HG03135 (cell line): ENCODE results near the gene ANKRD55.
A peak's percentile ranks its signal among the peaks of the same experiment; 100 is the strongest.
"Not testable (repeated sequence)": the region's sequence is repeated elsewhere in the genome, so short reads cannot be mapped to it uniquely, and the experiment has no call there.

Experiments used
- ATAC-seq: cut with Tn5 transposase; IDR thresholded peaks from one replicate; pipeline ENCODE4 v1.9.1; 2021; ENCODE audit warnings: mild to moderate bottlenecking, moderate library complexity; ENCODE audit not compliant: unreplicated experiment

The ANKRD55 gene

GRCh38 chr5:56211298-56211865 lies 21.7 kb downstream of the ANKRD55 start:
- ATAC-seq, result no peak

GRCh38 chr5:56208681-56209080 lies 24.4 kb downstream of the ANKRD55 start:
- ATAC-seq, result no peak

- no peak for ATAC-seq
Measured at GRCh38 chr5:56207537-56207936, 25.6 kb downstream of the ANKRD55 start.

- no peak for ATAC-seq
Measured at GRCh38 chr5:56206126-56206910, 26.8 kb downstream of the ANKRD55 start.

GRCh38 chr5:56203936-56204335 lies 29.2 kb downstream of the ANKRD55 start:
- ATAC-seq, result not testable (repeated sequence)

GRCh38 chr5:56202483-56202882 lies 30.6 kb downstream of the ANKRD55 start:
- no peak for ATAC-seq

GRCh38 chr5:56201762-56202261 lies 31.3 kb downstream of the ANKRD55 start:
- ATAC-seq, result not testable (repeated sequence)

- peak; percentile 99 for ATAC-seq
Measured at GRCh38 chr5:56200971-56201666, 32.0 kb downstream of the ANKRD55 start.

GRCh38 chr5:56195016-56195415 lies 38.1 kb downstream of the ANKRD55 start:
- no peak for ATAC-seq

GRCh38 chr5:56192246-56192645 lies 40.9 kb downstream of the ANKRD55 start:
- no peak for ATAC-seq

GRCh38 chr5:56191656-56192055 lies 41.5 kb downstream of the ANKRD55 start:
- ATAC-seq, result no peak

GRCh38 chr5:56190497-56190896 lies 42.6 kb downstream of the ANKRD55 start:
- ATAC-seq, result no peak

- no peak for ATAC-seq
Measured at GRCh38 chr5:56185768-56186311, 47.3 kb downstream of the ANKRD55 start.

- no peak for ATAC-seq
Measured at GRCh38 chr5:56183506-56183905, 49.6 kb downstream of the ANKRD55 start.

GRCh38 chr5:56179442-56179841 lies 53.7 kb downstream of the ANKRD55 start:
- no peak for ATAC-seq

GRCh38 chr5:56178823-56179222 lies 54.3 kb downstream of the ANKRD55 start:
- ATAC-seq, result no peak

- ATAC-seq, result no peak
Measured at GRCh38 chr5:56176871-56177533, 56.1 kb downstream of the ANKRD55 start.

GRCh38 chr5:56176155-56176798 lies 56.9 kb downstream of the ANKRD55 start:
- ATAC-seq, result no peak

- no peak for ATAC-seq
Measured at GRCh38 chr5:56175488-56175887, 57.6 kb downstream of the ANKRD55 start.

GRCh38 chr5:56175021-56175420 lies 58.1 kb downstream of the ANKRD55 start:
- ATAC-seq, result no peak
